ENCODE measurements around the gene NR1H4. TPM values are rescaled to one million over a fixed set of nuclear protein-coding genes. Genes with fewer than 3 reads are reported as not detected.

NR1H4 gene
- total and polyA plus RNA-seq, 2 of the 13 experiments (the other 11 are each of a cell fraction or from before 2014, with no cell fraction given) = 27.3 to 114 TPM

DNA sequence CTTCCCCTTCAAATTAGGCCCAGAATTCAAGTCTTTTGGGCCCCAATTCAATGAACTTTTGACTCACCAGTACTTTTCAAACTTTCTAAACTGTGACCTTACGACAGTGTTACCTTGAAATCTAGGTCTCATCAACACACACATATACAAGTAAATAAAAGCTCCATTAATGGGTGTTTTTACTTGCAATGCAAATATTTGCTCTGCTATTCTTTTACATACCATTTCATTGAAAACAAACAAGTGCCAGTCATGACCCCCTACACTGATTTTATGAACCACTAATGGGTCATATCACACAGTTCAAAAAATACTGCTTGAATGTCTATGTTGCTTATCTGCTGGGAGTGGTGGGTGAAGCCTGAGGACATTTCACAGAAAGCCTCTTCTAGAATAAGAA is 9.1 kb upstream of the NR1H4 start (continued):
- TF ChIP-seq, protein P1, sequence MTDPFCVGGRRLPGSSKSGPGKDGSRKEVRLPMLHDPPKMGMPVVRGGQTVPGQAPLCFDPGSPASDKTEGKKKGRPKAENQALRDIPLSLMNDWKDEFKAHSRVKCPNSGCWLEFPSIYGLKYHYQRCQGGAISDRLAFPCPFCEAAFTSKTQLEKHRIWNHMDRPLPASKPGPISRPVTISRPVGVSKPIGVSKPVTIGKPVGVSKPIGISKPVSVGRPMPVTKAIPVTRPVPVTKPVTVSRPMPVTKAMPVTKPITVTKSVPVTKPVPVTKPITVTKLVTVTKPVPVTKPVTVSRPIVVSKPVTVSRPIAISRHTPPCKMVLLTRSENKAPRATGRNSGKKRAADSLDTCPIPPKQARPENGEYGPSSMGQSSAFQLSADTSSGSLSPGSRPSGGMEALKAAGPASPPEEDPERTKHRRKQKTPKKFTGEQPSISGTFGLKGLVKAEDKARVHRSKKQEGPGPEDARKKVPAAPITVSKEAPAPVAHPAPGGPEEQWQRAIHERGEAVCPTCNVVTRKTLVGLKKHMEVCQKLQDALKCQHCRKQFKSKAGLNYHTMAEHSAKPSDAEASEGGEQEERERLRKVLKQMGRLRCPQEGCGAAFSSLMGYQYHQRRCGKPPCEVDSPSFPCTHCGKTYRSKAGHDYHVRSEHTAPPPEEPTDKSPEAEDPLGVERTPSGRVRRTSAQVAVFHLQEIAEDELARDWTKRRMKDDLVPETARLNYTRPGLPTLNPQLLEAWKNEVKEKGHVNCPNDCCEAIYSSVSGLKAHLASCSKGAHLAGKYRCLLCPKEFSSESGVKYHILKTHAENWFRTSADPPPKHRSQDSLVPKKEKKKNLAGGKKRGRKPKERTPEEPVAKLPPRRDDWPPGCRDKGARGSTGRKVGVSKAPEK (CRISPR knock-in tag; IDR thresholded peaks at IDR 0.05; ENCODE audit: borderline replicate concordance) = no peak
- TF ChIP-seq ZNF205 (CRISPR knock-in tag; IDR thresholded peaks at IDR 0.05) (no peak), RERE (CRISPR knock-in tag; IDR thresholded peaks at IDR 0.05; ENCODE audit: low read depth) (peak; percentile 82; the same call in 1 of the 2 replicates), REXO4 (CRISPR knock-in tag; IDR thresholded peaks at IDR 0.05; ENCODE audit: borderline replicate concordance) (no peak), EEA1 (CRISPR knock-in tag; IDR thresholded peaks at IDR 0.05; ENCODE audit: borderline replicate concordance) (no peak), NBN (conservative IDR thresholded peaks at IDR 0.05) (no peak), TFAP4 (IDR thresholded peaks at IDR 0.05; ENCODE audit: borderline replicate concordance, low read depth) (no peak), ZNF468 (CRISPR knock-in tag; IDR thresholded peaks at IDR 0.05) (no peak), ZNF451 (CRISPR knock-in tag; IDR thresholded peaks at IDR 0.05) (no peak), MED1 (CRISPR knock-in tag; IDR thresholded peaks at IDR 0.05) (peak; percentile 77), ZEB1 (IDR thresholded peaks at IDR 0.05; ENCODE audit: insufficient replicate concordance, low read depth) (no peak), PHB2 (IDR thresholded peaks at IDR 0.05; ENCODE audit: partially characterized antibody) (no peak), ZFP82 (CRISPR knock-in tag; IDR thresholded peaks at IDR 0.05; ENCODE audit: borderline replicate concordance) (no peak), TBL1XR1 (IDR thresholded peaks at IDR 0.05; ENCODE audit: borderline replicate concordance, low read length, partially characterized antibody) (peak; percentile 49), ZNF510 (CRISPR knock-in tag; IDR thresholded peaks at IDR 0.05; ENCODE audit: low read depth) (no peak), ZFP36L1 (CRISPR knock-in tag; IDR thresholded peaks at IDR 0.05) (no peak), NR2F2 (IDR thresholded peaks at IDR 0.05; ENCODE audit: borderline replicate concordance, low read depth) (peak; percentile 85), ZNF207 (IDR thresholded peaks at IDR 0.05; ENCODE audit: borderline replicate concordance) (no peak), MYNN (CRISPR knock-in tag; IDR thresholded peaks at IDR 0.05; ENCODE audit: low read depth) (no peak)
- TF ChIP-seq, protein P2, sequence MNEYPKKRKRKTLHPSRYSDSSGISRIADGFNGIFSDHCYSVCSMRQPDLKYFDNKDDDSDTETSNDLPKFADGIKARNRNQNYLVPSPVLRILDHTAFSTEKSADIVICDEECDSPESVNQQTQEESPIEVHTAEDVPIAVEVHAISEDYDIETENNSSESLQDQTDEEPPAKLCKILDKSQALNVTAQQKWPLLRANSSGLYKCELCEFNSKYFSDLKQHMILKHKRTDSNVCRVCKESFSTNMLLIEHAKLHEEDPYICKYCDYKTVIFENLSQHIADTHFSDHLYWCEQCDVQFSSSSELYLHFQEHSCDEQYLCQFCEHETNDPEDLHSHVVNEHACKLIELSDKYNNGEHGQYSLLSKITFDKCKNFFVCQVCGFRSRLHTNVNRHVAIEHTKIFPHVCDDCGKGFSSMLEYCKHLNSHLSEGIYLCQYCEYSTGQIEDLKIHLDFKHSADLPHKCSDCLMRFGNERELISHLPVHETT (CRISPR knock-in tag; conservative IDR thresholded peaks at IDR 0.05) = no peak
- TF ChIP-seq, protein P3, sequence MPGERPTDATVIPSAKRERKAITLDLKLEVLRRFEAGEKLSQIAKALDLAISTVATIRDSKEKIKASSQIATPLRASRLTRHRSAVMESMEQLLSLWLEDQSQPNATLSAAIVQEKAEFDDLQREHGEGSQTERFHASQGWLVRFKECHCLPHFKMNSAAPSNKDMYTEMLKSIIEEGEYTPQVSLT (CRISPR knock-in tag; IDR thresholded peaks at IDR 0.05; ENCODE audit: borderline replicate concordance, low read depth) = no peak
